Central memory CD8-positive, alpha-beta T cell (primary cell): ENCODE measurements around the gene RNF19B.
"Not testable (repeated sequence)": the region's sequence is repeated elsewhere in the genome, so short reads cannot be mapped to it uniquely, and the experiment has no call there.

Experiments
- ATAC-seq: fragments of 150-1000 bp; cut with Tn5 transposase; replicated peaks from 2 replicates; pipeline ENCODE4 v1.10.0; 2022; ENCODE audit warnings: mild to moderate bottlenecking, moderate FRiP score, moderate number of reproducible peaks; ENCODE audit not compliant: poor library complexity, severe bottlenecking; ENCODE audit errors: extremely low read depth
- DNase-seq, 2 donors: peaks; one replicate each; pipeline ENCODE4 v3.0.0; 2021; ENCODE audit warnings: low spot score in 2 of 2
- H3K27ac Mint-ChIP-seq: one replicate; pipeline ENCODE4 v1.8.0; 2022; ENCODE audit warnings: low read depth, mild to moderate bottlenecking, moderate library complexity, mixed read lengths
- H3K27me3 Mint-ChIP-seq: one replicate; pipeline ENCODE4 v1.8.0; 2022; ENCODE audit warnings: mixed read lengths
- H3K36me3 Mint-ChIP-seq: one replicate; pipeline ENCODE4 v1.8.0; 2022; ENCODE audit warnings: mild to moderate bottlenecking, moderate library complexity, mixed read lengths; ENCODE audit not compliant: insufficient read depth
- H3K4me1 Mint-ChIP-seq: one replicate; pipeline ENCODE4 v1.8.0; 2022; ENCODE audit warnings: mixed read lengths
- H3K4me3 Mint-ChIP-seq: one replicate; pipeline ENCODE4 v1.8.0; 2022; ENCODE audit warnings: mild to moderate bottlenecking, moderate library complexity, mixed read lengths
- H3K9me3 Mint-ChIP-seq: one replicate; pipeline ENCODE4 v1.8.0; 2022; ENCODE audit warnings: mixed read lengths

Gene RNF19B

DNA sequence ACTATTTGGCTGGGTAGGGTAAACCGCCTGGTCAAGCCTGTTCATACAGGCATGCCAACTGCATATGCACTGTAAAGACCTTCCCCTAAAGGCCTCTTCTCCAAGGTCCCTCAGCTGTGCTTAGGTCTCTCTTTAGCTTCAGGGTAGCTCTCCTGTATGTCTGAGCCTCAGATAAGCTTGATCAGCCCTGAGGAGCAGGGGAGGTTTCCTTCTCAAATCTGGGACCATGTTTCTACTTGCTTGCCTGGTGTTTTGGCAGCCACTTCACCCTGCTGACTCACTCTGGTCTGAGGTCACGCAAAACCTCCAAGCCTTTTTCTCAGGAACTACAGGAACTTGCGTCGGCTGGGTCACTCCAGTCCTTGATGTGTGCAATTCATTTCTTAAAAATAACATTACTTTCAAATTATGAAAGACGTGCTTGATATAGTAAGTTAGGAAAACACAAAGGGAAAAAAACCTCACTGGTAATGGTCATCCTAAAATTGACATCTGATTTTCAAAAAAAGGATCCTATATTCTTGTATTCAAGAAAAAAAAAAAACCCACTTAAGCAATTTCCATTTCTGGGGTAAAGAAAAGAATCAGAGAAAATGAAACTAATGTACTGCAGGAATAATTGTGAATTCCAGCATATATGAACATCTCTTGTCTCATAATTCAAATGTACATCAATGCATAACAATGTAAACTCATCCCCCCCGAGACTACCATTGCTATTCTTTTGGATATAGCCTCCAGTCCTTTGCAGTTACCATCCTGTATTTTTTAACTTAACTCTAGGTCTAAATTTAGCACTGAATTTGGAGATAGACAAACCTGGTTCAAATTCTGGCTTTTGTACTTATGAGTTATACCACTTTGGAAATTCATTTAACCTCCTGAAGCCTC is 24.8 kb upstream of the RNF19B start:
- H3K4me1 Mint-ChIP-seq = peaks cover 5% of the 10 kb centered on the region
- no peaks in the 10 kb centered on the region for H3K27me3 Mint-ChIP-seq
- no peak overlapping the region for H3K4me3 Mint-ChIP-seq
- no peaks in the 10 kb centered on the region for H3K9me3 Mint-ChIP-seq
- no peak overlapping the region for H3K27ac Mint-ChIP-seq
- H3K36me3 Mint-ChIP-seq = peaks cover 1% of the 10 kb centered on the region
- DNase-seq (no peak), ATAC-seq (no peak)

DNA sequence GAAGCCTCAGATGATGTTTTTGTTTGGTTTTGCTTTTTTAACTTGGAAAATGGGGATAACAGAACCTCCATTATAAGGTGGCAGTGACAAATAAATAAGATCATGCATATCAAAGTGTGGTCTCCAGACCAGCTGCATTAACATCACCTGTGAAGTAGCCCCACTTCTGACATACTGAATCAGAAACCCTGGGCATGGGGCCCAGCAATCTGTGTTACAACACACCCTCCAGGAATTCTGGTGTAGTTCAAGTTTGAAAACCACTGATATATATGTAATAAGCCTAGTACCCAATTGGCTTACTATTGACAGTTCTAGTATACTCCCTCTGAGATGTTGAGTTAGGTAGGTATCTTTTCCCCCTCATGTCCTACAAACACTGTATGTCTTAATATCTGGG is 24.1 kb upstream of the RNF19B start:
- DNase-seq (no peak), ATAC-seq (no peak)
- peaks cover 5% of the 10 kb centered on the region for H3K4me1 Mint-ChIP-seq
- no peaks in the 10 kb centered on the region for H3K9me3 Mint-ChIP-seq
- H3K27ac Mint-ChIP-seq = no peak overlapping the region
- no peaks in the 10 kb centered on the region for H3K27me3 Mint-ChIP-seq
- no peak overlapping the region for H3K4me3 Mint-ChIP-seq
- H3K36me3 Mint-ChIP-seq = peaks cover 1% of the 10 kb centered on the region

DNA sequence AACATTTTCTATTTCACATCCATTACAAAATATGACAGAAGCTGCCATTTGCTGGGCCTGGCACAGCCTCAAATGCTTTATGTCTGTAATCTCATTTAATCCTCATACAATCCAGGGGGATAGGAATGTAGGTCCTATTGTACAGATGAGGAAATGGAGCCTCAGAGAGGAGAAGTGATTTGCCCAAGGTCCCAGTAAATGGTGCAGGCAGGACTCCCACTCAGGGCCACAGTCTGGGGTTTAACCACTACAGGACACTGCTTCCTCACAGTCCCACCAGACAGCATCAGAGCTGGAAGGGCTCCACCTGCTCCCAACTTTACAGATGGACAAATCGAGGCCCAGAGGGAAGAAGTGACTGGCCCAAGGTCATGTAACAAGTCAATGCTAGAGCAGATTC is 20.6 kb upstream of the RNF19B start:
- Mint-ChIP-seq H3K36me3 (peaks cover 4% of the 10 kb centered on the region), H3K9me3 (no peaks in the 10 kb centered on the region), H3K27ac (no peak overlapping the region), H3K4me1 (peaks cover 12% of the 10 kb centered on the region), H3K4me3 (no peak overlapping the region), H3K27me3 (no peaks in the 10 kb centered on the region)
- no peak for DNase-seq
- ATAC-seq = no peak

DNA sequence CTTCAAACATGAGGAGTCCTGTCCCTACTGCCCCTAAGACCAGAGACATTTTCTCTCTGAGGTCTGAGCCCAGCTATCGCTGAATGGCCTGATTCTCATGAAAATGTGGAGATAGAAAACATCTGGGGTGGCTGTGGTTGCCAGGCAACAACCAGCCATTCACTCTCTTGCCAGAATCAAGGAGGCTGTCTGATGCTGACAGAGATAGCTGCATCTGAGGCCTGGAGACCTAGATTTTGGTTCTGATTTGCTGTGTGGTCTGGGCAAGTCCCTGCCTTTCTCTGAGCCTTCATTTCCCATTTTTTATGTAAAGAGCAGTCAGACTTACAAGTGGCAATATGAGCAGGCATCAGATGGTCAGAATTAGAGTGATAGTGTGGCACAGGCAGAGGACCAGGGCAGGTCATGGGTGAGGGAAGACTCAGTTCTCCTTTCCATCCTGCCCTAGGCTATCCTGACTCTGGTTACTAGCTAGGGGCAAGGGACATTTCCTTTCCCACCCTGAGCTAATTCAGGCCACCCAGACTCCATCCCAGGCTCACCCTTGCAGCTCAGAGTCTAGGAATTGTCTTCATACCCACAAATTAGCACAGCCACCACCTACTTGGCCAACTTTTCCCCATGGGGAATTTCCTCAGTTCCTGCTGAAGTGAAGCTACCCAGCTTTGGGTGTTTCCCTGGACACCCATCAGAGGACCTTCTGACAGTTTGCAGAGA is 20.0 kb upstream of the RNF19B start:
- DNase-seq (no peak), ATAC-seq (no peak)
- Mint-ChIP-seq H3K4me3 (no peak overlapping the region), H3K4me1 (peaks cover 12% of the 10 kb centered on the region), H3K9me3 (no peaks in the 10 kb centered on the region), H3K27me3 (no peaks in the 10 kb centered on the region), H3K36me3 (peaks cover 4% of the 10 kb centered on the region), H3K27ac (no peak overlapping the region)

DNA sequence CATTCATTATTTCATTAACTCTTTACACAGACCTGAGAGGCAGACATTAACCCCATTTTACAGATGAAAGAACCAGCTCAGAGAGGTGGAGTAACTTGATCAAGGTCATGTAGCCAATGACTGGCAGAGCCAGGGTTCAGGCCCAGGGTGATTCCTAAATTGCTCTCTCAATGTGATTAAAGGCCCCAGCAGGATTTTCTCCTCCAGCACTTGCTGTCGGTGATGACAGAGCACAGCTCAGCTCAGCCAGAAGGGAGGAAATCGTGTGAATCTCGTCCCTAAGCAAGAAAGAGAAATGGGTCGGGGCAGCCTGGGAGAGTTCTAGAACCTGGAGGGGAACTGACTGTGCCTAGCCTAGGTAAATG is 19.5 kb upstream of the RNF19B start:
- peaks cover 12% of the 10 kb centered on the region for H3K4me1 Mint-ChIP-seq
- no peaks in the 10 kb centered on the region for H3K9me3 Mint-ChIP-seq
- H3K36me3 Mint-ChIP-seq = peaks cover 4% of the 10 kb centered on the region
- no peak overlapping the region for H3K27ac Mint-ChIP-seq
- no peaks in the 10 kb centered on the region for H3K27me3 Mint-ChIP-seq
- no peak overlapping the region for H3K4me3 Mint-ChIP-seq
- DNase-seq (no peak), ATAC-seq (no peak)

DNA sequence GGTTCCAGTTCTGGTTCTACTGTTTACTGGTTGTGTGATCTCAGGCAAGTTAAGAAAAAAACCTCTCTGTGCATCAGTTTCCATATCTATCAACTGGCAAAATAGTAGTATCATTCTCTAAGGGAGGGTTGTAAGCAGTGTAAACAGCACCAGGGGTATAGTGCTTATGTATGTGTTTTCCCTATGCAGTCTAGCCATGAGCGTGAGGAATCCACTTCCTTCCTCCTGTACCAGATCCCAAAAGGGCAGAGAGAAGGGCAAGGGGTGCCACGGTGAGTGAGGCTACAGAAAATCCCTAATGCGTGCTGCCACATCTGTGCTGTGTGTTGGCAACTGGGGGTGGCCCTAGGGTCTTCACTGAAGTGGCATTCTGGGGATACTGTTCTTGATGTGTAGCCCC is 18.4 kb upstream of the RNF19B start:
- no peaks in the 10 kb centered on the region for H3K27me3 Mint-ChIP-seq
- ATAC-seq = no peak
- no peaks in the 10 kb centered on the region for H3K9me3 Mint-ChIP-seq
- no peak overlapping the region for H3K27ac Mint-ChIP-seq
- no peak for DNase-seq
- peaks cover 12% of the 10 kb centered on the region for H3K4me1 Mint-ChIP-seq
- peaks cover 4% of the 10 kb centered on the region for H3K36me3 Mint-ChIP-seq
- H3K4me3 Mint-ChIP-seq = no peak overlapping the region

DNA sequence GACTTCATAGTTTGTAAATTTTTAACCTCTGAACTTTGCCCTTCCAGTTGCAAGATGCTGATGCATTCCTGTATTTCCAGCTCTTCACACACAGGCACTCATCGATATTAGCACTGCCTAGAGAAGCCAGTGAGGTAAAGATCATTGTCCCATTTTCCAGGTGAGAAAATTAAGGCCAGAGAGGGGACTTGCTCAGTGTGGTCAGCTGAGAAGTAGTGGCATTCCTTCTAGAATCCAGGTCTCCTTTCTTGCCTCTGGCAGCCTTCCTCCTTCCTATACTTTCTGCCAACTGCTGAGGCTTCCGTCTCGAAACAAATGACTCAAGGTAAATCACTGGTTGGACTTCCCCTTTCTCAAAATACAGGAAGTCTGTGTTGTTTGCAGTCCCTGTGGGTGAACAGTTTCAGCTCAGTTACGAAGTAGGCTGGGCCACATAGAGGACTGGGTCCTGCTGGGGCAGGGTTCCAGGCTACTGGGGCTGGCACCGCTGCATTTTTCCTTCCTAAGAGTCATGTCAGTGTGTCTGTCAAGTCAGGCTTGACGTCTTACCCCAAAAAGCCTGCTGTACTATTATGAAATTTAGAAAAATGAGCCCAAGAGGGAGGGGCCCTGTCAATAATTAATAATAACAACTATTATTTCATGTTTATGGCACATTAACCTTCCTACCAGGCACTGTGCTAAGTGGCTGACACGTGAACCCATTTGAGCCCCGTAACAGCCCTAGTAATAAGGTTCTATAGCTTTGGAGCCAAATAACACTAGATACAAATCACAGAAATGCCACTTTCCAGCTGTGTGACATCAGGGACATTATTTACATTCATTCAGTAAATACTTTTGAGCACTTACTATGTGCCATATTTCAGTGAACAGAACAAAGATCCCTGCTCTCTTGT is 16.6 kb upstream of the RNF19B start:
- H3K4me3 Mint-ChIP-seq = peak overlapping the region; percentile 74
- H3K27me3 Mint-ChIP-seq = no peaks in the 10 kb centered on the region
- peak; percentile 99 for ATAC-seq
- H3K36me3 Mint-ChIP-seq = peaks cover 4% of the 10 kb centered on the region
- peak; percentile 27 to 53 for DNase-seq
- peak overlapping the region; percentile 98 for H3K27ac Mint-ChIP-seq
- peaks cover 12% of the 10 kb centered on the region for H3K4me1 Mint-ChIP-seq
- no peaks in the 10 kb centered on the region for H3K9me3 Mint-ChIP-seq

DNA sequence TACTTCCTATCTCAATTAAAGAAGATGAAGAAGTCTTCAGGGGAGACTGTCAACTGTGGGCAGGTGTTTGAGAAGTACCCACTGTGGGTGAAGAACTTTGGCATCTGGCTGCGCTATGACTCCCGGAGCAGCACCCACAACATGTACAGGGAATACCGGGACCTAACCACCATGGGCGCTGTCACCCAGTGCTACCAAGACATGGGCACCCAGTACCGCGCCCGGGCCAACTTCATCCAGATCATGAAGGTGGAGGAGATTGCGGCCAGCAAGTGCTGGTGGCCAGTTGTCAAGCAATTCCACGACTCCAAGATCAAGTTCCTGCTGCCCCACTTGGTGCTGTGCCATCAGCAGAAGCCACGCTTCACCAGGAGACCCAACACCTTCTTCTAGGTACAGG is 15.5 kb upstream of the RNF19B start:
- Mint-ChIP-seq H3K27ac (no peak overlapping the region), H3K9me3 (no peaks in the 10 kb centered on the region), H3K4me3 (peak overlapping the region; percentile 74), H3K4me1 (peaks cover 12% of the 10 kb centered on the region), H3K36me3 (peaks cover 4% of the 10 kb centered on the region), H3K27me3 (no peaks in the 10 kb centered on the region)
- no peak for ATAC-seq
- DNase-seq = no peak

DNA sequence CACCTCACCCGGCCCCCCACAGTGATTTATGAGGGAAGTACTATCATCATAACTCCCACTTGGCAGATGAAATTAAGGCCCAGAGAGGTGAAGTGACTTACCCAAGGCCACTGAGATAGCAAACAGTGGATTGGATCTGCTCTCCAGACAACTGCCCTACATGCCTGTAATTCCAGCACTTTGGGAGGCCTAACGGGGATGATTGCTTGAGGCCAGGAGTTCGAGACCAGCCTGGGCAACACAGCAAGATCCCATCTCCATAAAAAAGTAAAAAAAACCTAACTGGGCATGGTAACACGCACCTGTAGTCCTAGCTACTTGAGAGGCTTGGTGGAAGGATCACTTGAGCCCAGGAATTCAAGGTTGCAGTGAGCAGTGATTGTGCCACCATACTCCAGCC is 14.2 kb upstream of the RNF19B start:
- no peak overlapping the region for H3K4me3 Mint-ChIP-seq

DNA sequence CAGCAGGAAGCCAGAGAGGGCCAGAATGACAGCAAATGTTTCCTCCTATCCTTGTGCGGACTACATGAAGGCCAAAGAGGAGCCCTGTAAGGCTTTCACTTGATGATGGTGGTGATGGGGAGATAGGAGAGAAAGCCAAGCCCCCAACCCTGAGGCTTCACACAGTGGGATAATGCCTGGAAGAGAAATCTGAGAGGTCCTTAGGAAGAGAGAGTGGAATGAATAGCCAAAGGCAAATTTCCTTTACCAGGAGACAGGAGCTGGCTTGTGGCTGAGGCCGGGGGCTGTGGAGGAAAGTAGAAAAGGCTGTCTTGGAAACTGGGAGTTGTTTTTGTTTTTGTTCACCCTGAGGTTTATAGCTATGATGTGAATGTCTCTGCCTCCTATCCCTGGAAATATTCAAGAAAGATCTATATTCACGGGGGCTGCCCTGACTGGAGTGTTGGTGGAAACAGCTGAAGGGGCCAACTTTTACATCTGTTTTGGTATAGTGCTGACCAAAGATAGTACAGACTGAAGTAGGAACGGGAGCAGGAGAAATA is 13.0 kb upstream of the RNF19B start:
- Mint-ChIP-seq H3K36me3 (peaks cover 4% of the 10 kb centered on the region), H3K27ac (peak overlapping the region; percentile 76), H3K4me1 (peaks cover 10% of the 10 kb centered on the region), H3K27me3 (peaks cover 3% of the 10 kb centered on the region), H3K4me3 (no peak overlapping the region), H3K9me3 (no peaks in the 10 kb centered on the region)
- ATAC-seq (no peak), DNase-seq (no peak)

More for the DNA sequence above, 14.2 kb upstream of the RNF19B start:
- H3K27ac Mint-ChIP-seq = no peak overlapping the region
- H3K36me3 Mint-ChIP-seq = peaks cover 4% of the 10 kb centered on the region
- no peak for ATAC-seq
- peaks cover 12% of the 10 kb centered on the region for H3K4me1 Mint-ChIP-seq
- no peak for DNase-seq
- H3K9me3 Mint-ChIP-seq = no peaks in the 10 kb centered on the region
- no peaks in the 10 kb centered on the region for H3K27me3 Mint-ChIP-seq

DNA sequence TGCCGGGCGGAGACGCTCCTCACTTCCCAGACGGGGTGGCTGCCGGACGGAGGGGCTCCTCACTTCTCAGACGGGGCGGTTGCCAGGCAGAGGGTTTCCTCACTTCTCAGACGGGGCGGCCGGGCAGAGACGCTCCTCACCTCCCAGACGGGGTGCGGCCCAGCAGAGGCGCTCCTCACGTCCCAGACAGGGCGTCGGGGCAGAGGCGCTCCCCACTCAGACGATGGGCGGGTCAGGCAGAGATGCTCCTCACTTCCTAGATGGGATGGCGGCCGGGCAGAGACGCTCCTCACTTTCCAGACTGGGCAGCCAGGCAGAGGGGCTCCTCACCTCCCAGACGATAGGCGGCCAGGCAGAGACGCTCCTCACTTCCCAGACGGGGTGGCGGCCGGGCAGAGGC is 10.4 kb upstream of the RNF19B start:
- H3K27me3 Mint-ChIP-seq = peaks cover 23% of the 10 kb centered on the region
- ATAC-seq, DNase-seq, H3K9me3 Mint-ChIP-seq, H3K4me3 Mint-ChIP-seq, H3K4me1 Mint-ChIP-seq, H3K36me3 Mint-ChIP-seq, H3K27ac Mint-ChIP-seq: not testable (repeated sequence)

DNA sequence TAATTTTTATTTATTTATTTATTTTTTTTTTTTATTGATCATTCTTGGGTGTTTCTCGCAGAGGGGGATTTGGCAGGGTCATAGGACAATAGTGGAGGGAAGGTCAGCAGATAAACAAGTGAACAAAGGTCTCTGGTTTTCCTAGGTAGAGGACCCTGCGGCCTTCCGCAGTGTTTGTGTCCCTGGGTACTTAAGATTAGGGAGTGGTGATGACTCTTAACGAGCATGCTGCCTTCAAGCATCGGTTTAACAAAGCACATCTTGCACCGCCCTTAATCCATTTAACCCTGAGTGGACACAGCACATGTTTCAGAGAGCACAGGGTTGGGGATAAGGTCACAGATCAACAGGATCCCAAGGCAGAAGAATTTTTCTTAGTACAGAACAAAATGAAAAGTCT is 8.8 kb upstream of the RNF19B start:
- not testable (repeated sequence) for H3K4me1 Mint-ChIP-seq, H3K36me3 Mint-ChIP-seq, H3K9me3 Mint-ChIP-seq, ATAC-seq, DNase-seq, H3K4me3 Mint-ChIP-seq, H3K27ac Mint-ChIP-seq
- peaks cover 23% of the 10 kb centered on the region for H3K27me3 Mint-ChIP-seq
